ENCODE results near the gene COBL. TPM values are rescaled to one million over a fixed set of nuclear protein-coding genes. Genes with fewer than 3 reads are reported as not detected.

The COBL gene
- total RNA-seq, 2 experiments from 2014 or later, result not detected

DNA sequence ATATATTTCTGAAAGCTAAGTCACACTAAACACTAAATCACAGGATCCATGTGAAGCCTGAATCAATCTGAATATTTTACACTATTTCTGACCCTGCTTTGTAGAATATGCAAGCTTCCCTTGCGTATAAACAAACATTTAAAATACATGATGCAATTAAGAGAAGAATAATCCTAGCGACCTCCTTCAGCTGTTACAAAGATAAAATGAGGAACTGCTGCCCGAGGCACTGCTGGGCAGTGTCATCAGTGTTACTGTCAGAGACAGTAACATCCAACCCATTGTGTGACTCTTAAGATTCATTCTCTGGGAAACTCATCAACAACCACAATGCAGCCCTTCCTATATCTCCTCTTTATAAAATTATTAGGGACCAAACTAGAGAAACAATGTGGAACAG is 61.6 kb downstream of the COBL start:
- CTCF ChIA-PET, result no interaction called here
- DNase-seq, result no peak
- H3K27me3 Mint-ChIP-seq (ENCODE audit: low read depth), result peaks cover 4% of the 10 kb centered on the region
- no peak for ATAC-seq
- H3K4me1 Mint-ChIP-seq (ENCODE audit: low read depth), result no peaks in the 10 kb centered on the region
- H3K27ac Mint-ChIP-seq, result no peak overlapping the region
- no peaks in the 10 kb centered on the region for H3K36me3 Mint-ChIP-seq (ENCODE audit: low read depth)
- H3K4me3 Mint-ChIP-seq, result no peak overlapping the region
- POLR2A ChIA-PET, result no interaction called here
- H3K9me3 Mint-ChIP-seq (ENCODE audit: insufficient read depth), result no peaks in the 10 kb centered on the region

DNA sequence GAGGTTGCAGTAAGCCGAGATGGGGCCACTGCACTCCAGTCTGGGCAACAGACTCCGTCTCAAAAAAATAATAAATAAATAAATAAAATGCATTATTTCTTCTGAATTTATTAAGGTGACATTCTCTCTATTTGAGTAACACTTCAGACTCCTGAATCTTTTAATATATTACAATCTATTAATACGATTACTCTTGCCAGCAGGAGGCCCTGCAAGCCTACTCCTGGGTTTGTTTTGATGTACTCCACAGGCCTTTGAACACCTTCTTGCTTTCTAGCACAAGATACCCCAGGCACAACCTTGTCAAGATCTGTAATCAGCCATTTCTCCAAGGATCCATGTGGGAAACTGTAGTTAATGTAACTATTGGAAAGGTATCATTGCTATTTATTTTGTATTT is 63.5 kb downstream of the COBL start:
- ATAC-seq, result no peak
- CTCF ChIA-PET, result no interaction called here
- H3K27ac Mint-ChIP-seq, result no peak overlapping the region

DNA sequence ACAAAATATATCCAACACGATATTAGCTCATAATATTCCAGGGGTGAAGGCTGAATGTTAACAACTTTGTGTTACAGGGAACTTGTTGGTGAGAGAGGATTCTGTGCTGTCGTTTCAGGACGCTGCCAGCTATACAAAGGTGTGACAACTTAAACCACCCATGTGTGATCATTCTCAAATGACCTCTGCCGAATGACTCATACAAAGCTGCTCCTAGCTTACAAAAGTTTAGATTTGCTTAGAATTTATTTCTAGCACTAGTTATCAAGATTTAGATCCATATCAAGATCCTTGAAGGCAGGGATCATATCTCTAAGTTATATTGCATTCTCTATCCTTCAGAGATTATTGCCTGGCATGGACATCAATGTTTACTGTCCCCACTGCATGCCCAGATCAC is 65.3 kb downstream of the COBL start:
- POLR2A ChIA-PET, result no interaction called here
- H3K9me3 Mint-ChIP-seq (ENCODE audit: insufficient read depth), result no peaks in the 10 kb centered on the region
- CTCF ChIA-PET, result interaction anchor here (1.0 kb wide), 1 partner anchor 118 kb away, joined by 3 read pairs; no protein-coding TSS in a partner anchor
- peaks cover 5% of the 10 kb centered on the region for H3K27me3 Mint-ChIP-seq (ENCODE audit: low read depth)
- H3K4me3 Mint-ChIP-seq, result no peak overlapping the region
- no peaks in the 10 kb centered on the region for H3K36me3 Mint-ChIP-seq (ENCODE audit: low read depth)
- no peak overlapping the region for H3K27ac Mint-ChIP-seq
- ATAC-seq (no peak), DNase-seq (no peak)
- no peaks in the 10 kb centered on the region for H3K4me1 Mint-ChIP-seq (ENCODE audit: low read depth)

More for the DNA sequence above, 63.5 kb downstream of the COBL start:
- Mint-ChIP-seq H3K4me3 (no peak overlapping the region), H3K4me1 (ENCODE audit: low read depth) (no peaks in the 10 kb centered on the region), H3K36me3 (ENCODE audit: low read depth) (no peaks in the 10 kb centered on the region), H3K27me3 (ENCODE audit: low read depth) (peaks cover 5% of the 10 kb centered on the region), H3K9me3 (ENCODE audit: insufficient read depth) (no peaks in the 10 kb centered on the region)
- POLR2A ChIA-PET, result no interaction called here
- DNase-seq, result no peak

DNA sequence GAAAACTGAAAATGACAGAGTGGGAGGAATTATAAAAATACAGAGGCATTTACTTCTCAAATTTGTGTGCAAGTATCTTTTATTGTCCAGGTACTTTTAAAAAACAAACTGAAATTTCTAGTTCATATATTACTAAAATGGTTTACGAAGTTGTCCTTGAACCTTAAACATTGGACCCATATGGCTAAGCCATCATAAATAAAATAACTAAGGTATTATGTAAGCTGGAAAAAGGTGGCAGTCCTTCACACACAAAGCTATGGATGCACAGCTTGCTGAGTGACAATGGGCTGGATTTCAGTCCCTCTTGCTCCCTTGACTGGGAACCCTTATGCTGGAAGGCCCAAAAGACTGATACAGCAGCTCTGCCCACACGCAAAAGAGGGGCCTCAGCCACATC is 66.1 kb downstream of the COBL start:
- DNase-seq (no peak), ATAC-seq (no peak)
- Mint-ChIP-seq H3K4me1 (ENCODE audit: low read depth) (no peaks in the 10 kb centered on the region), H3K4me3 (no peak overlapping the region), H3K36me3 (ENCODE audit: low read depth) (no peaks in the 10 kb centered on the region), H3K27me3 (ENCODE audit: low read depth) (peaks cover 5% of the 10 kb centered on the region), H3K27ac (no peak overlapping the region), H3K9me3 (ENCODE audit: insufficient read depth) (no peaks in the 10 kb centered on the region)
- CTCF ChIA-PET, result no interaction called here
- POLR2A ChIA-PET, result no interaction called here

DNA sequence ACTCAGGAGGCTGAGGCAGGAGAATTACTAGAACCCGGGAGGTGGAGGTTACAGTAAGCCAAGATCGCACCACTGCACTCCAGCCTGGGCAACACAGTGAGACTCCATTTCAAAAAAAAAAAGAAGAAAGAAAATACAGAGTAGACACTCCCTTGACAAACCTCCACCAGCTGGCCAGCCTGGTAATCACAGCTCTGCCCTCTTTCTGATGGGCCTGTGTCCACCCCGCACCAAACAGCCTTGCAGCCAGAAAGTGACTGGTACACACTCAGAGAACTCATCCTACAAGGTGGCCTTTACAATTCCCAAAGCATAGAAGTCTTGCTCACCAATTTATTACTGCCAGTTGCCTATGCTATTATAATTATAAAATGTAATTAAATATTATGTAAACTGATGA is 66.6 kb downstream of the COBL start:
- no peaks in the 10 kb centered on the region for H3K36me3 Mint-ChIP-seq (ENCODE audit: low read depth)
- POLR2A ChIA-PET, result no interaction called here
- peaks cover 5% of the 10 kb centered on the region for H3K27me3 Mint-ChIP-seq (ENCODE audit: low read depth)
- DNase-seq (no peak), ATAC-seq (no peak)
- CTCF ChIA-PET, result no interaction called here
- no peaks in the 10 kb centered on the region for H3K9me3 Mint-ChIP-seq (ENCODE audit: insufficient read depth)
- no peak overlapping the region for H3K4me3 Mint-ChIP-seq
- H3K27ac Mint-ChIP-seq, result no peak overlapping the region
- H3K4me1 Mint-ChIP-seq (ENCODE audit: low read depth), result no peaks in the 10 kb centered on the region

DNA sequence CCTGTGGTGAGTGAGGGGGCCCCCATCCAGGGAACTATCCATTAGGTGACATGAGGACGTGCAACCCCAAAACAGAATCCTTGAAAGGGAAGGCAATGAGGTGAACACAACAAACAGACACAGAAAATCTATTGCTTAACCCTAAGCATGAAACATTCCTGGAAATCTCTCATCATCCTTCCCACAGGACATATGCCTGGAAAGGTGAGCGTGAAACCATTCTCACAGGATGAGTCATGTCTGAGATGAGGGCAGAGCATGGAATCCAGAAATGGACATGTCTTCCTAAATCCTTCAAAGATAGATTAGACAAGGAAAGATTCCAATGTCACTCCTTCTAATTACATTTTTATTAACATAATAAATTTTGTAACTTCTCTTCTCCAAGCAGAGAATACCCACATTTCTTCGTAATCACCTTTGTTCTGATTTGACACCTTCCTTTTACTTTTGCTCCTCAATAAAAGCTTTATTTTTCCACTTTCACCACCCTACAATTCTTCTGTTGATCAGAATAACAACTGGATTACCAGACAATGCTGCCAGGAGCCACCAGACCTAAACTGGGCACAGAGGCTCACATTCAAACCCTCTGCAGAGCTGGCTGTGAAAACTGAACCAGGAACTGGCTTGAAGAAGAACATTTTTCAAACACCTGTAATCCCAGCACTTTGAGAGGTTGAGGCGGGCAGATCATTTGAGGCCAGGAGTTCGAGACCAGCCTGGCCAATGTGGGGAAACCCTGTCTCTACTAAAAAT is 67.2 kb downstream of the COBL start:
- ChIA-PET POLR2A (no interaction called here), CTCF (no interaction called here)
- Mint-ChIP-seq H3K4me1 (ENCODE audit: low read depth) (no peaks in the 10 kb centered on the region), H3K9me3 (ENCODE audit: insufficient read depth) (no peaks in the 10 kb centered on the region), H3K27ac (no peak overlapping the region), H3K27me3 (ENCODE audit: low read depth) (peaks cover 5% of the 10 kb centered on the region), H3K36me3 (ENCODE audit: low read depth) (no peaks in the 10 kb centered on the region), H3K4me3 (no peak overlapping the region)
- no peak for DNase-seq
- no peak for ATAC-seq

DNA sequence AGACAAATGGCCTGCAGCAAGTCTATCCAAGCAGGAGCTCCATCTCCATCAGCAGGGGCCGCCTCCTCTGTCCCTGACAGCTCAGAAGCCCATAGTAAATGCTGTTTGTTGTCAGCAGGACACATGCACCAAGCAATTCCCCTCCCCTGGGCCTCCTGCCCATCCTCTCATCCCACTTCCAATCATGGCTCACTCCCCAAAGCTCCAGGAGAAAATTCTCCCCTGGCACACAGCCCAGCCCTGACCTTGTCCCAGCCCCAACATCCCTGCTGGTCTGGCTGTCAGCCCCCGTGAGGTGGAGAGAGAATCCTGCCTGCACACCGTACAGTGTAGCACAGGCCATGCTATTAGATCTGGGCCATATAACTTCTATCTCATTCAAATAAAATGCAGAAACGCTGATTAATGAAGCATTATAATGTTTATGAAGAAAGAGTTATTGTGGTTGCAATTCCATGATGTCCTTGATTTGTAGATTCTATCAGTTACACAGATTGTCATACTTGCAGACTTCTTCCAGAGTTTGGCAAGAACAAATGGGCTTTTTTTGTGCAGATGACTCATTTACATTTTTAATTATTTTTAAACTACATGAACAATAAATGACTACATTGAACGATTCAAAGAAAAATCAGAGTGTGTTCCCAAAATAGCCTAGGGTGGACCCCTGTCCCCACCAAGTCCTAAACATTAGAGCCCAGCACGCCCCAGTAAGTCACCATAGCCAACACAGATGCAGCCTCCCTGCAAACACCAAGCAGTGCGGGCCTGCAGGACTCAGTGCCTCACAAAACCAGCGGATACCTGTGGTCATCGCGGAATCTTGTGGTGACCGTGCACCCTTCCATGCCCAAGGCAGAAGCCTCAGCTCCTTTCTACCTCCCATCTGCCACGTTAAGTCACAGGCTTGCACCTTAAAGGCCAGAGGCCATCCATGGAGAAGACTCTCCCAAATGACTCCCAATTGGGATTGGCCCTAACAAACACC is 70.1 kb downstream of the COBL start:
- no peaks in the 10 kb centered on the region for H3K36me3 Mint-ChIP-seq (ENCODE audit: low read depth)
- CTCF ChIA-PET, result no interaction called here
- no peaks in the 10 kb centered on the region for H3K4me1 Mint-ChIP-seq (ENCODE audit: low read depth)
- no peak overlapping the region for H3K4me3 Mint-ChIP-seq
- no peak overlapping the region for H3K27ac Mint-ChIP-seq
- DNase-seq (no peak), ATAC-seq (no peak)
- no peaks in the 10 kb centered on the region for H3K9me3 Mint-ChIP-seq (ENCODE audit: insufficient read depth)
- peaks cover 5% of the 10 kb centered on the region for H3K27me3 Mint-ChIP-seq (ENCODE audit: low read depth)
- POLR2A ChIA-PET, result no interaction called here

DNA sequence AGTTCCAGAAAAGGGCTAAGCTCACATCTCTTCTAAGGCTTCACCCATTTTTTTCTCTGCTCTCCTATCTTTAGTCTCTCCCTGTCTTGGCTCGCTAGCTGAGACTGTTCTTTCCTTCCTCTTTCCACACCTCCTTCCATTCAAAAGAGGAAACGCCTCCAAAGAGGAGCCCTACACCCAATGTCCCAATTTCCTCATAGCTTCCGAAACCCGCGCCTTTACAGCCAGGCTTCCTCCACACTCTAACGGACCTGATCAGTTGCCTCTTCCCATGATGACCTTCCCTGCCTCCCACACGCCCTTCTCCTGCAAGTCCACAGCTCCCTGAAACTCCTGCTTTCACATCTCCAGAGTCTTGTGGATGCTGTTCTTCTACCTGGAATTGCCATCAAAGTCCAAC is 71.7 kb downstream of the COBL start:
- ChIA-PET CTCF (no interaction called here), POLR2A (no interaction called here)
- DNase-seq (no peak), ATAC-seq (no peak)
- H3K4me1 Mint-ChIP-seq (ENCODE audit: low read depth), result no peaks in the 10 kb centered on the region
- H3K9me3 Mint-ChIP-seq (ENCODE audit: insufficient read depth), result no peaks in the 10 kb centered on the region
- peaks cover 5% of the 10 kb centered on the region for H3K27me3 Mint-ChIP-seq (ENCODE audit: low read depth)
- no peaks in the 10 kb centered on the region for H3K36me3 Mint-ChIP-seq (ENCODE audit: low read depth)
- no peak overlapping the region for H3K4me3 Mint-ChIP-seq
- H3K27ac Mint-ChIP-seq, result no peak overlapping the region

DNA sequence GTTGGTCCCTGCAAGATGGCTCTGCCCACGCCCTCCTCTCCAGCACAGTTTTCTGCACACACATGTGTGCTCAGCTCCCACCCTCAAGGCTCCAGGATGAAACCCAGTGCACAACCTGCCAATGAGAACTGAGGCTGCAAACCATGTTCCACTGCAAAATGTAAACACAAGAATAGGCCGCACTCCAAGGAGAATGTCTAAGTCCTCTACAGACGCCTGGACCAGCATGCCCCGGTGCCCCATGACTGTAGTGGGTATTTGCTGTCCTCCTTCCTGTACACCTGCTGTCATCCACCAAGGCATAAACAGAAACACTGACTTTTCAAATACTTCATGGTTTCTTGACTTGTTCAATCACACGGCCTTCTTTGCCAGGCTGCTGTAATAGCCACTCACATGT is 72.6 kb downstream of the COBL start:
- ChIA-PET POLR2A (no interaction called here), CTCF (no interaction called here)
- H3K4me3 Mint-ChIP-seq, result no peak overlapping the region
- H3K27ac Mint-ChIP-seq, result no peak overlapping the region
- H3K27me3 Mint-ChIP-seq (ENCODE audit: low read depth), result peaks cover 2% of the 10 kb centered on the region
- ATAC-seq (no peak), DNase-seq (no peak)
- H3K36me3 Mint-ChIP-seq (ENCODE audit: low read depth), result no peaks in the 10 kb centered on the region
- H3K4me1 Mint-ChIP-seq (ENCODE audit: low read depth), result no peaks in the 10 kb centered on the region
- no peaks in the 10 kb centered on the region for H3K9me3 Mint-ChIP-seq (ENCODE audit: insufficient read depth)

DNA sequence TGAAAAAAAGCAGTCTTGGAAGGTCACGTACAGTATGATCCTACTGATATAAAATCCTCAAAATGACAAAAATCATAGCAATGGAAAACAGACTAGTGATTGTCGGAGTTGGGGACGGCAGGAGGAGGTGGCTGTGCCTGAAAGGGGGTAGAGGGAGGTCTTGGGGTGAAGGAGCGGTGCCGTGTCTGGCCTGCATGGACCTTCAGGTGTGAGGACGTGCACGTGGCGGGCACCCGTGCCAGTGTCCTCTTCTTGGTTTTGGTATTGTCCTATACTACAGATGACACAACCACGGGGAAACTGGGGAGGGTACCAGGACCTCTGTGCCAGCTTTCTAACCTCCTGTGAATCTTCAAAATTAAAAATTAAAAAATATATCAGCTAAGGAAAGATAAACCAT is 73.0 kb downstream of the COBL start:
- CTCF ChIA-PET, result no interaction called here
- Mint-ChIP-seq H3K4me3 (no peak overlapping the region), H3K36me3 (ENCODE audit: low read depth) (no peaks in the 10 kb centered on the region), H3K27ac (no peak overlapping the region), H3K27me3 (ENCODE audit: low read depth) (no peaks in the 10 kb centered on the region), H3K9me3 (ENCODE audit: insufficient read depth) (no peaks in the 10 kb centered on the region), H3K4me1 (ENCODE audit: low read depth) (no peaks in the 10 kb centered on the region)
- DNase-seq (no peak), ATAC-seq (no peak)
- POLR2A ChIA-PET, result no interaction called here

DNA sequence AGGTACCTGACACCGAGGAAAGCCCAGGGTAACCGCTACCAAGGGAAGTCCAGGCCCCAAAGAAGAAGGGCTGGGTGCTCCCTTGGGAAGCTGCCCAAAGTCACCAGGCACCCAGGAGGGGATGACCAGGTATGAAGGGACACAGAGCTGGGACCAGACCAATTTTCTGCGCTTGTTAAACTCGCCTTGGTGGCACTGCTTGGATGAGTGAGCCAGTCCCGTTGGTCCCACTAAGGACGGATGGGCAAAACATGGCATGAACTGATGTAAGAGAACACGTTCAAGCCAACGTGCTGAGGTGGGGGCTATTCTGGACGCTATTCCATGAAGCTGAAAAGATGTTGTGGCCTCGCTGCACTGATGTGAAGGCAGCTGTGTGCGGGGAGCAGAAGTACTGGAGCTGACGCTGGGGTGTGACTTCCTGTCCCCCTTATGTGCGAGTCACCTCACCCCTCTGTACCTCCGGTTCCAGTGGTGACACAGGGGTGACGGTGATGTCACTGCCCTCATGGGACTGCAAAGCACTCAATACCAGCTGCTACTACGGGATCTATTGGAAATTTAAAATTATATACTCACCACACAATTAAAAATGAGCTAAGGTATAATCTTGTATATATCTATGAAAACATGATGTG is 73.6 kb downstream of the COBL start:
- Mint-ChIP-seq H3K4me3 (no peak overlapping the region), H3K27ac (no peak overlapping the region), H3K4me1 (ENCODE audit: low read depth) (no peaks in the 10 kb centered on the region), H3K27me3 (ENCODE audit: low read depth) (no peaks in the 10 kb centered on the region), H3K9me3 (ENCODE audit: insufficient read depth) (no peaks in the 10 kb centered on the region), H3K36me3 (ENCODE audit: low read depth) (no peaks in the 10 kb centered on the region)
- DNase-seq (no peak), ATAC-seq (no peak)
- POLR2A ChIA-PET, result no interaction called here
- CTCF ChIA-PET, result no interaction called here

DNA sequence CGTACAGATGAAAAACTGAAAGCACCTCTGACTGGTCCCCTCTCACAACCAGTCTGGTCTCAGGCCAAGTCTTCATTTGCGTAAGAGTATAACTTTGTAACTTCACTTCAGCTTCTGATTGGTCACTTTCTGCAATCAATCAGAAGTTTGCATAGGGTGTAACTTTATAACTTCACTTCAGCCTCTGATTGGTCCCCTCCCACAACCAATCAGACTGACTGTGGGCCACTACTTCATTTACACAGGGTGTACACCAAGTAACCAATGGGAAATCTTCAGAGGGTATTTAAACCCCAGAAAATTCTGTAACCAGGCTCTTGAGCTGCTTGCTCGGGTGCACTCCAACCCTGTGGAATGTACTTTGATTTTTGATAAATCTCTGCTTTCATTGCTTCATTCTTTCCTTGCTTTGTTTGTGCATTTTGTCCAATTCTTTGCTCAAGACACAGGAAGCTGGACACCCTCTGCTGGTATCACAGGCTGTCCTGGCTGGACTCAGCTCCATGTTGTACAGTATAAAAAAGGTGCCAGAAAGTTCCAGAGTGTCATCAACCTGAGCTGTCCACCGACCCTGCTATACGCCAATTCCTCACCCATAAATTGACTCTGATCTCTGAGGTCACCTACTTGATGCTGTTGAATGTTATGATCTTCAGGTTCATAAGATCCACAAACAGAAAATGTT is 74.5 kb downstream of the COBL start:
- no peak for DNase-seq
- Mint-ChIP-seq H3K4me3 (no peak overlapping the region), H3K27me3 (ENCODE audit: low read depth) (no peaks in the 10 kb centered on the region), H3K27ac (no peak overlapping the region), H3K36me3 (ENCODE audit: low read depth) (no peaks in the 10 kb centered on the region), H3K4me1 (ENCODE audit: low read depth) (no peaks in the 10 kb centered on the region), H3K9me3 (ENCODE audit: insufficient read depth) (no peaks in the 10 kb centered on the region)
- no peak for ATAC-seq
- POLR2A ChIA-PET, result no interaction called here
- CTCF ChIA-PET, result no interaction called here

All from activated CD8-positive, alpha-beta T cell treated with anti-CD3 and anti-CD28 coated beads, Interleukin-2, amount 10 ng/mL, durations not matched to agents 7 days and 5 days (primary cell).